Measurements from ENCODE around the gene P2RX5.

P2RX5 gene

GRCh38 chr17:3639981-3640596 lies 55.9 kb downstream of the P2RX5 start:
- Histone ChIP-seq H3K27me3 (ENCODE audit: insufficient read depth, low read length, poor library complexity) (no peaks in the 10 kb centered on the region), H3K27ac (ENCODE audit: low read depth, low read length) (no peak overlapping the region), H2BK15ac (replicated peaks; ENCODE audit: low read depth) (no peak overlapping the region), H3K23ac (ENCODE audit: low read length) (no peak overlapping the region), H3K4me1 (ENCODE audit: control insufficient read depth, low read depth, low read length) (no peaks in the 10 kb centered on the region), H3K4ac (ENCODE audit: low read depth, low read length) (no peak overlapping the region), H2BK120ac (ENCODE audit: low read depth, low read length) (no peak overlapping the region), H4K8ac (ENCODE audit: low read depth, low read length) (no peak overlapping the region), H3K4me3 (ENCODE audit: low read length) (no peak overlapping the region), H3K36me3 (ENCODE audit: control insufficient read depth, insufficient read depth, low read length) (peaks cover 2% of the 10 kb centered on the region), H3K4me2 (ENCODE audit: low read length) (no peak overlapping the region), H2BK5ac (ENCODE audit: low read length) (no peak overlapping the region), H3K9ac (ENCODE audit: low read length) (no peak overlapping the region), H3K79me2 (ENCODE audit: control insufficient read depth, insufficient read depth, low read length) (no peaks in the 10 kb centered on the region), H3K56ac (ENCODE audit: low read length) (no peak overlapping the region), H4K5ac (ENCODE audit: low read length) (no peak overlapping the region), H3K79me1 (ENCODE audit: low read length) (no peaks in the 10 kb centered on the region), H3K18ac (ENCODE audit: low read length) (no peak overlapping the region), H2AK5ac (ENCODE audit: low read length) (no peak overlapping the region)
- peak; percentile 56 for DNase-seq
- no CpG with 5 or more reads among the region's 7 CpGs for WGBS (ENCODE audit: extremely low coverage, insufficient coverage, low lambda C conversion rate)

DNA sequence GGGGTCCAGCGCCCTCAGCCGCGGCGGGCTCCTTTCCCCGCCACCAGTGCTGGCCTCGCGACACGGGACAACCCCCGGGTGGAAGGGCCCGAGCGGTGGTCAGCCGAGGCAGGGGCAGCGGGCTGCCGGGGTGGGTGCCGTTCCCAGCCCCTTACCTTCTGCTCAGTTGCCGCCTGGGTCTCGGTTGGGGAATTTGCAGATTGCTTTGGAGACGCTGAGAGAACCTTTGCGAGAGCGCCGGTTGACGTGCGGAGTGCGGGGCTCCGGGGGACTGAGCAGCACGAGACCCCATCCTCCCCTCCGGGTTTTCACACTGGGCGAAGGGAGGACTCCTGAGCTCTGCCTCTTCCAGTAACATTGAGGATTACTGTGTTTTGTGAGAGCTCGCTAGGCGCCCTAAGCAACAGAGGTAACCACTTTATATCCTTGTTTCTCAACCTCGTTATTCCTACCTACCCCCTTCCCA lies 59.0 kb downstream of the P2RX5 start:
- no peak overlapping the region for H2BK120ac ChIP-seq (ENCODE audit: low read depth, low read length)
- peak; percentile 29 for DNase-seq
- no peak overlapping the region for H3K4ac ChIP-seq (ENCODE audit: low read depth, low read length)
- H3K23ac ChIP-seq (ENCODE audit: low read length) = peak overlapping the region; percentile 35
- peaks cover 2% of the 10 kb centered on the region for H3K79me2 ChIP-seq (ENCODE audit: control insufficient read depth, insufficient read depth, low read length)
- H3K36me3 ChIP-seq (ENCODE audit: control insufficient read depth, insufficient read depth, low read length) = peaks cover 2% of the 10 kb centered on the region
- no peaks in the 10 kb centered on the region for H3K4me1 ChIP-seq (ENCODE audit: control insufficient read depth, low read depth, low read length)
- peak overlapping the region; percentile 54 for H3K9ac ChIP-seq (ENCODE audit: low read length)
- H3K4me3 ChIP-seq (ENCODE audit: low read length) = peak overlapping the region; percentile 31
- no peak overlapping the region for H2BK15ac ChIP-seq (replicated peaks; ENCODE audit: low read depth)
- peak overlapping the region; percentile 80 for H3K4me2 ChIP-seq (ENCODE audit: low read length)
- no peak overlapping the region for H2AK5ac ChIP-seq (ENCODE audit: low read length)
- H3K18ac ChIP-seq (ENCODE audit: low read length) = no peak overlapping the region
- H4K5ac ChIP-seq (ENCODE audit: low read length) = no peak overlapping the region
- no peak overlapping the region for H4K8ac ChIP-seq (ENCODE audit: low read depth, low read length)
- no peak overlapping the region for H2BK5ac ChIP-seq (ENCODE audit: low read length)
- H3K56ac ChIP-seq (ENCODE audit: low read length) = peak overlapping the region; percentile 80
- no CpG with 5 or more reads among the region's 31 CpGs for WGBS (ENCODE audit: extremely low coverage, insufficient coverage, low lambda C conversion rate)
- peak overlapping the region; percentile 96 for H3K27ac ChIP-seq (ENCODE audit: low read depth, low read length)
- H3K27me3 ChIP-seq (ENCODE audit: insufficient read depth, low read length, poor library complexity) = no peaks in the 10 kb centered on the region
- peaks cover 4% of the 10 kb centered on the region for H3K79me1 ChIP-seq (ENCODE audit: low read length)

- no CpG with 5 or more reads among the region's 68 CpGs for WGBS (ENCODE audit: extremely low coverage, insufficient coverage, low lambda C conversion rate)
- peak within 1 kb of the TSS; percentile 96 for H3K27ac ChIP-seq (ENCODE audit: low read depth, low read length)
- H2BK5ac ChIP-seq (ENCODE audit: low read length) = no peak within 1 kb of the TSS
- peak within 1 kb of the TSS; percentile 97 for H3K56ac ChIP-seq (ENCODE audit: low read length)
- H3K4ac ChIP-seq (ENCODE audit: low read depth, low read length) = peak within 1 kb of the TSS; percentile 0
- no peak within 1 kb of the TSS for H2AK5ac ChIP-seq (ENCODE audit: low read length)
- H2BK15ac ChIP-seq (replicated peaks; ENCODE audit: low read depth) = no peak within 1 kb of the TSS
- H3K23ac ChIP-seq (ENCODE audit: low read length) = peak within 1 kb of the TSS; percentile 35
- peak; percentile 99 for DNase-seq
- H2BK120ac ChIP-seq (ENCODE audit: low read depth, low read length) = peak within 1 kb of the TSS; percentile 88
- peaks cover 2% of the 10 kb centered on the region for H3K36me3 ChIP-seq (ENCODE audit: control insufficient read depth, insufficient read depth, low read length)
- H3K18ac ChIP-seq (ENCODE audit: low read length) = peak within 1 kb of the TSS; percentile 86
- no peak within 1 kb of the TSS for H4K8ac ChIP-seq (ENCODE audit: low read depth, low read length)
- H3K79me1 ChIP-seq (ENCODE audit: low read length) = peaks cover 4% of the 10 kb centered on the region
- H3K9ac ChIP-seq (ENCODE audit: low read length) = peak within 1 kb of the TSS; percentile 95
- H4K5ac ChIP-seq (ENCODE audit: low read length) = no peak within 1 kb of the TSS
- no peaks in the 10 kb centered on the region for H3K27me3 ChIP-seq (ENCODE audit: insufficient read depth, low read length, poor library complexity)
- peaks cover 2% of the 10 kb centered on the region for H3K79me2 ChIP-seq (ENCODE audit: control insufficient read depth, insufficient read depth, low read length)
- no peaks in the 10 kb centered on the region for H3K4me1 ChIP-seq (ENCODE audit: control insufficient read depth, low read depth, low read length)
- H3K4me3 ChIP-seq (ENCODE audit: low read length) = peak within 1 kb of the TSS; percentile 93
- H3K4me2 ChIP-seq (ENCODE audit: low read length) = peak within 1 kb of the TSS; percentile 80
These were observed 59.6 kb downstream of the P2RX5 start, which contains the start of the genes CTNS and SHPK for GRCh38 chr17:3636154-3636907. Gene CTNS (plus strand): TSS chr17:3636760. CDS start chr17:3640207, 3,447 bp downstream. Gene SHPK (minus strand): TSS chr17:3636250. CDS start chr17:3636219, 31 bp downstream.

DNA sequence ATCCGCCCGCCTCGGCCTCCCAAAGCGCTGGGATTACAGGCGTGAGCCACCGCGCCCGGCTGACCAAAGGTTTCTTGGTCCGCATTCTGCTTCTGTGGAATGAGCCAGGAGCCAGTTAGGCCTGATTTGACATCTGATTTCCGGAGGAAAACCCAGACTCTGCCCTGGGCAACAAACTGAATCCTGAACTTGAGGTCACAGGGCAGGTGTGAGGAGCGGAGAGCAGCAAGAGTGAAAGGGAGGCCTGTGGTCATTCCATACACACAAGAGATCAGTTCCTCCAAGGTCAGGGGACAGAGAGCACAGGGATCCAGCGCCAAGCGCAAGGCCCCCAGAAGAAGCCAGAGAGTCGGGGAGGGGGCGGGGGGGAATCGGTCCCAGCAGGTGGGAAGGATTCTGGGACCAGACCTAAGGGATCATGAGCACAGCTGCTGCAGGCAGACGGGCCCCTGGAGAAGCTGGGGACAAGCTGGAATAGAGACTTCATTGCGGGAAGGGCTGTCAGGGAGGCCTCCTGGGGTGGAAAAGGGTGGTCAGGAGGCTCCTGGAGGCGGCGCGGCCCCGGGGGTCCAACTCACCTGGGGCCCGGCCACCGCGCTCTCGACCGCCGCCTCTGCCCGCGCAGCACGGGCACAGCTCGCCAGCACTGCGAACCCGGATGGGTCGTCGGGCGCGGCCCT lies 60.3 kb downstream of the P2RX5 start:
- Histone ChIP-seq H3K9ac (ENCODE audit: low read length) (peak overlapping the region; percentile 95), H3K4me2 (ENCODE audit: low read length) (peak overlapping the region; percentile 43), H3K18ac (ENCODE audit: low read length) (peak overlapping the region; percentile 44), H3K79me2 (ENCODE audit: control insufficient read depth, insufficient read depth, low read length) (peaks cover 2% of the 10 kb centered on the region), H2BK5ac (ENCODE audit: low read length) (no peak overlapping the region), H3K56ac (ENCODE audit: low read length) (peak overlapping the region; percentile 97), H3K79me1 (ENCODE audit: low read length) (peaks cover 4% of the 10 kb centered on the region), H3K36me3 (ENCODE audit: control insufficient read depth, insufficient read depth, low read length) (peaks cover 2% of the 10 kb centered on the region), H3K4me1 (ENCODE audit: control insufficient read depth, low read depth, low read length) (no peaks in the 10 kb centered on the region), H3K4ac (ENCODE audit: low read depth, low read length) (peak overlapping the region; percentile 0), H3K27ac (ENCODE audit: low read depth, low read length) (peak overlapping the region; percentile 36), H3K4me3 (ENCODE audit: low read length) (peak overlapping the region; percentile 93), H2BK15ac (replicated peaks; ENCODE audit: low read depth) (no peak overlapping the region), H2BK120ac (ENCODE audit: low read depth, low read length) (no peak overlapping the region), H4K5ac (ENCODE audit: low read length) (no peak overlapping the region), H4K8ac (ENCODE audit: low read depth, low read length) (no peak overlapping the region), H2AK5ac (ENCODE audit: low read length) (no peak overlapping the region), H3K23ac (ENCODE audit: low read length) (no peak overlapping the region), H3K27me3 (ENCODE audit: insufficient read depth, low read length, poor library complexity) (no peaks in the 10 kb centered on the region)
- WGBS (ENCODE audit: extremely low coverage, insufficient coverage, low lambda C conversion rate) = no CpG with 5 or more reads among the region's 38 CpGs
- peak; percentile 53 for DNase-seq

GRCh38 chr17:3632287-3632686 lies 63.7 kb downstream of the P2RX5 start:
- H2BK120ac ChIP-seq (ENCODE audit: low read depth, low read length) = no peak overlapping the region
- H3K4me2 ChIP-seq (ENCODE audit: low read length) = no peak overlapping the region
- no peak overlapping the region for H2BK5ac ChIP-seq (ENCODE audit: low read length)
- DNase-seq = no peak
- H3K9ac ChIP-seq (ENCODE audit: low read length) = no peak overlapping the region
- H3K56ac ChIP-seq (ENCODE audit: low read length) = no peak overlapping the region
- no peaks in the 10 kb centered on the region for H3K36me3 ChIP-seq (ENCODE audit: control insufficient read depth, insufficient read depth, low read length)
- H3K79me2 ChIP-seq (ENCODE audit: control insufficient read depth, insufficient read depth, low read length) = peaks cover 2% of the 10 kb centered on the region
- no peak overlapping the region for H2BK15ac ChIP-seq (replicated peaks; ENCODE audit: low read depth)
- WGBS (ENCODE audit: extremely low coverage, insufficient coverage, low lambda C conversion rate) = no CpG with 5 or more reads among the region's 7 CpGs
- H2AK5ac ChIP-seq (ENCODE audit: low read length) = no peak overlapping the region
- H3K18ac ChIP-seq (ENCODE audit: low read length) = no peak overlapping the region
- H3K27me3 ChIP-seq (ENCODE audit: insufficient read depth, low read length, poor library complexity) = no peaks in the 10 kb centered on the region
- no peak overlapping the region for H3K4me3 ChIP-seq (ENCODE audit: low read length)
- H3K4me1 ChIP-seq (ENCODE audit: control insufficient read depth, low read depth, low read length) = no peaks in the 10 kb centered on the region
- H3K23ac ChIP-seq (ENCODE audit: low read length) = no peak overlapping the region
- no peak overlapping the region for H3K4ac ChIP-seq (ENCODE audit: low read depth, low read length)
- no peak overlapping the region for H4K5ac ChIP-seq (ENCODE audit: low read length)
- no peak overlapping the region for H3K27ac ChIP-seq (ENCODE audit: low read depth, low read length)
- no peak overlapping the region for H4K8ac ChIP-seq (ENCODE audit: low read depth, low read length)
- peaks cover 4% of the 10 kb centered on the region for H3K79me1 ChIP-seq (ENCODE audit: low read length)
